ENCODE measurements around the gene C1orf174. TPM values are rescaled to one million over a fixed set of nuclear protein-coding genes. Genes with fewer than 3 reads are reported as not detected.

Gene C1orf174
- total RNA-seq, 1 experiment from 2014 or later = 70.9 TPM

GRCh38 chr1:3841491-3841890 lies 58.6 kb downstream of the C1orf174 start:
- Histone ChIP-seq H3K9me2 (replicated peaks; ENCODE audit: low read length) (no peaks in the 10 kb centered on the region), H2AFZ (ENCODE audit: low read length) (no peak overlapping the region), H4K20me1 (ENCODE audit: low read length) (0 out of 2 replicates have a peak, but pooled peaks cover 4% of the 10 kb centered on the region), H3F3A (ENCODE audit: low read length, unreplicated experiment) (no peaks in the 10 kb centered on the region), H3K9ac (ENCODE audit: low read length) (no peak overlapping the region), H3K79me2 (ENCODE audit: low read length) (no peaks in the 10 kb centered on the region), H3K27ac (ENCODE audit: low read length) (no peak overlapping the region), H3K9me3 (ENCODE audit: low read length) (peaks cover 7% of the 10 kb centered on the region; the same call in 1 of the 2 replicates), H3K36me3 (ENCODE audit: low read depth, low read length) (peaks cover 60% of the 10 kb centered on the region), H3K4me1 (ENCODE audit: insufficient read depth, low read length) (no peaks in the 10 kb centered on the region), H3K4me2 (ENCODE audit: low read length) (no peak overlapping the region), H3K27me3 (ENCODE audit: low read length) (no peaks in the 10 kb centered on the region), H3K4me3 (ENCODE audit: low read length) (no peak overlapping the region)
- BruUV-seq (replicated peaks) = no TSS peak
- ATAC-seq = no peak
- intact Hi-C loops (cut with micrococcal nuclease) = no loop called here
- DNase-seq = no peak
- TF ChIP-seq CTCF (conservative IDR thresholded peaks at IDR 0.05; ENCODE audit: low read depth, low read length) (no peak), EZH2 (IDR thresholded peaks at IDR 0.05; ENCODE audit: low read length, unreplicated experiment) (no peak), EZH2phosphoT487 (IDR thresholded peaks at IDR 0.05; ENCODE audit: borderline replicate concordance, low read length) (no peak)
- ChIA-PET POLR2A (ENCODE audit: unreplicated experiment) (no interaction called here), CTCF (no interaction called here)

Other genes with a start within 250 kb of the C1orf174 start
- 2.5 and 2.6 TPM in 2 replicates for gene TP73, start 247.8 kb downstream of the C1orf174 start, total RNA-seq (2014; rRNA removed)
- not detected in 2 replicates for gene CCDC27, start 147.8 kb downstream of the C1orf174 start, total RNA-seq (2014; rRNA removed)
- 10.8 and 14.3 TPM in 2 replicates for gene SMIM1, start 127.5 kb downstream of the C1orf174 start, total RNA-seq (2014; rRNA removed)
- 77.4 and 102 TPM in 2 replicates for gene LRRC47, start 103.8 kb downstream of the C1orf174 start, total RNA-seq (2014; rRNA removed)
- gene CEP104, start 43.1 kb downstream of the C1orf174 start, total RNA-seq (2014; rRNA removed) = 60.9 and 64.1 TPM in 2 replicates
- gene DFFB, start 42.8 kb downstream of the C1orf174 start, total RNA-seq (2014; rRNA removed) = 17.1 and 19.6 TPM in 2 replicates